ENCODE measurements around the gene MEIS2.

DNA sequence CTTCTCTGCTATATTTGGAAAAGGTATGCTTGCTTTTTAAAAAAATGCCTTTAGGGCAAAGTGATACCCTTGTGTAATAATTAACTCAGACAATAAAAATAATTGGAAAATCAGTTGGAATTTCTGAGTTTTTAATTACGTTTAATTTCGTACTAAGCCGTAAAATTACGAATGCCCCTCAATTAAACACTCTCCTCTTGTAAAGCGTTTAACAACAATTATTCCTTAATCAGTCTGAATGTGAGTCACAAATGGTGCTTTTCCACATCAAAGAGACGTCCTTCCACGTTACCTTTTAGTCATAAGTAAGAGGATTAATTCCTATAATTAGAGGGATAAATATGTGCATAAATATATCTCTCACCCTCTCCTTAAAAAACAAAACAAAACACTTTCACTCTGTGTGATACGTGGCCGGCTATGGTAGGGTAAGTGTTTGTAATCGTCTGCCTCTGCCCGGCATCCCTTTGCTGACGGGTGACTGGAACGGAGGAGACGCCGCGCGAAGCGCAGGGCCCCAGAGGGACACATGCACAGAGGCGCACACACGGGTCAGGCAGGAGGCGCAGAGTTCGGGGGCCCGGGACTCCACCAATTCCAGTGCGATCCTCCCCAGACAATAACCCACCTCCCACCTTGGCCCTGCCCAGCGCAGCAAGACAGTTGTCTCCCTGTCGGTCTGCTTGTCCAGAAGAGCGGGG, 9.7 kb upstream of the MEIS2 start:
- TF ChIP-seq, protein P1, sequence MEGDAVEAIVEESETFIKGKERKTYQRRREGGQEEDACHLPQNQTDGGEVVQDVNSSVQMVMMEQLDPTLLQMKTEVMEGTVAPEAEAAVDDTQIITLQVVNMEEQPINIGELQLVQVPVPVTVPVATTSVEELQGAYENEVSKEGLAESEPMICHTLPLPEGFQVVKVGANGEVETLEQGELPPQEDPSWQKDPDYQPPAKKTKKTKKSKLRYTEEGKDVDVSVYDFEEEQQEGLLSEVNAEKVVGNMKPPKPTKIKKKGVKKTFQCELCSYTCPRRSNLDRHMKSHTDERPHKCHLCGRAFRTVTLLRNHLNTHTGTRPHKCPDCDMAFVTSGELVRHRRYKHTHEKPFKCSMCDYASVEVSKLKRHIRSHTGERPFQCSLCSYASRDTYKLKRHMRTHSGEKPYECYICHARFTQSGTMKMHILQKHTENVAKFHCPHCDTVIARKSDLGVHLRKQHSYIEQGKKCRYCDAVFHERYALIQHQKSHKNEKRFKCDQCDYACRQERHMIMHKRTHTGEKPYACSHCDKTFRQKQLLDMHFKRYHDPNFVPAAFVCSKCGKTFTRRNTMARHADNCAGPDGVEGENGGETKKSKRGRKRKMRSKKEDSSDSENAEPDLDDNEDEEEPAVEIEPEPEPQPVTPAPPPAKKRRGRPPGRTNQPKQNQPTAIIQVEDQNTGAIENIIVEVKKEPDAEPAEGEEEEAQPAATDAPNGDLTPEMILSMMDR (IDR thresholded peaks at IDR 0.05) = no peak
- no peak for TF ChIP-seq POLR2A (IDR thresholded peaks at IDR 0.05)
- no peak for TF ChIP-seq POLR2AphosphoS5 (IDR thresholded peaks at IDR 0.05)
